Neural progenitor cell (in vitro differentiated cells): ENCODE measurements around the gene FBXO44. TPM values are rescaled to one million over a fixed set of nuclear protein-coding genes. Genes with fewer than 3 reads are reported as not detected.

Experiments used
- DNase-seq: peaks from one replicate; pipeline ENCODE4 v3.0.0-alpha.2; 2016; ENCODE audit warnings: low spot score
- H2AFZ ChIP-seq: fragments of 200-600 bp; sonication (generic); replicated peaks from 2 replicates; pipeline ENCODE4 v1.6.1; 2016; ENCODE audit warnings: antibody characterized with exemption
- H3F3A ChIP-seq: fragments of 200-600 bp; sonication (generic); 2 replicates; pipeline ENCODE4 v1.6.1; 2016; ENCODE audit warnings: antibody characterized with exemption, low read depth
- H3K27ac ChIP-seq: fragments of 200-600 bp; sonication (generic); 2 replicates; pipeline ENCODE4 v1.5.1; 2016; ENCODE audit warnings: mild to moderate bottlenecking
- H3K27me3 ChIP-seq: fragments of 200-600 bp; sonication (generic); 2 replicates; pipeline ENCODE4 v1.6.1; 2016; ENCODE audit warnings: mild to moderate bottlenecking, moderate library complexity
- H3K36me3 ChIP-seq: fragments of 200-600 bp; sonication (generic); 2 replicates; pipeline ENCODE4 v1.5.1; 2016
- H3K4me1 ChIP-seq: fragments of 200-600 bp; sonication (generic); 2 replicates; pipeline ENCODE4 v1.6.1; 2016; ENCODE audit warnings: mixed run types
- H3K4me2 ChIP-seq: fragments of 200-600 bp; sonication (generic); 2 replicates; pipeline ENCODE4 v1.6.1; 2016
- H3K4me3 ChIP-seq: fragments of 200-600 bp; sonication (generic); 2 replicates; pipeline ENCODE4 v1.5.1; 2016
- H3K79me2 ChIP-seq: fragments of 200-600 bp; sonication (generic); 2 replicates; pipeline ENCODE4 v1.6.1; 2016; ENCODE audit warnings: low read depth
- H3K9ac ChIP-seq: fragments of 200-600 bp; sonication (generic); 2 replicates; pipeline ENCODE4 v1.6.1; 2016
- H3K9me3 ChIP-seq: fragments of 200-600 bp; sonication (generic); 2 replicates; pipeline ENCODE4 v1.5.1; 2016; ENCODE audit warnings: low read depth
- H4K20me1 ChIP-seq: fragments of 200-600 bp; sonication (generic); 2 replicates; pipeline ENCODE4 v1.6.1; 2016; ENCODE audit warnings: low read depth
- H3K27ac Mint-ChIP-seq: 3 replicates; pipeline ENCODE4 v1.8.0; 2021; ENCODE audit warnings: mixed read lengths
- H3K27me3 Mint-ChIP-seq: 2 replicates; pipeline ENCODE4 v1.8.0; 2022; ENCODE audit warnings: low read depth, mild to moderate bottlenecking, inconsistent platforms, moderate library complexity, mixed read lengths; ENCODE audit not compliant: insufficient read depth
- H3K36me3 Mint-ChIP-seq: 3 replicates; pipeline ENCODE4 v1.8.0; 2021; ENCODE audit warnings: mixed read lengths
- H3K4me1 Mint-ChIP-seq: 3 replicates; pipeline ENCODE4 v1.8.0; 2021; ENCODE audit warnings: mixed read lengths
- H3K4me3 Mint-ChIP-seq: 3 replicates; pipeline ENCODE4 v1.8.0; 2021; ENCODE audit warnings: mild to moderate bottlenecking, moderate library complexity, mixed read lengths
- H3K9me3 Mint-ChIP-seq: 3 replicates; pipeline ENCODE4 v1.8.0; 2020; ENCODE audit warnings: mixed read lengths
- EZH2 ChIP-seq: fragments of 200-600 bp; sonication (generic); IDR thresholded peaks from 2 replicates; pipeline ENCODE4 v1.6.1; 2017; ENCODE audit warnings: antibody characterized with exemption, mild to moderate bottlenecking, moderate library complexity
- EZH2phosphoT487 ChIP-seq: fragments of 200-600 bp; sonication (generic); IDR thresholded peaks from 2 replicates; pipeline ENCODE4 v1.6.1; 2017; ENCODE audit warnings: antibody characterized with exemption
- total RNA-seq: library from RNA; depleted of rRNA; stranded (reverse); fragments of >200 nt; gene quantifications from 2 replicates; pipeline ENCODE4 v1.2.3, GENCODE V29; 2015; ENCODE audit warnings: low replicate concordance
- TF ChIP-seq, protein P1 (sequence below): fragments of 200-600 bp; sonication (generic); IDR thresholded peaks from 2 replicates; pipeline ENCODE4 v1.5.1; 2017; ENCODE audit warnings: antibody characterized with exemption, mild to moderate bottlenecking

Gene FBXO44
- total RNA-seq, 1 donor from 2014 or later, result 5.3 TPM

GRCh38 chr1:11652203-11652780 lies 2.4 kb upstream of the FBXO44 start:
- Histone ChIP-seq H3K79me2 (no peaks in the 10 kb centered on the region), H3K27ac (no peak overlapping the region), H3K4me1 (peaks cover 14% of the 10 kb centered on the region), H3K9me3 (no peaks in the 10 kb centered on the region), H4K20me1 (peaks cover 24% of the 10 kb centered on the region), H3K27me3 (peaks cover 82% of the 10 kb centered on the region), H2AFZ (no peak overlapping the region), H3K9ac (no peak overlapping the region), H3F3A (peaks cover 50% of the 10 kb centered on the region), H3K36me3 (no peaks in the 10 kb centered on the region), H3K4me3 (no peak overlapping the region), H3K4me2 (no peak overlapping the region)
- DNase-seq, result no peak
- H3K4me1 Mint-ChIP-seq, result peaks cover 15% of the 10 kb centered on the region
- peaks cover 2% of the 10 kb centered on the region for H3K9me3 Mint-ChIP-seq
- TF ChIP-seq EZH2 (no peak), EZH2phosphoT487 (no peak)
- TF ChIP-seq, protein P1, sequence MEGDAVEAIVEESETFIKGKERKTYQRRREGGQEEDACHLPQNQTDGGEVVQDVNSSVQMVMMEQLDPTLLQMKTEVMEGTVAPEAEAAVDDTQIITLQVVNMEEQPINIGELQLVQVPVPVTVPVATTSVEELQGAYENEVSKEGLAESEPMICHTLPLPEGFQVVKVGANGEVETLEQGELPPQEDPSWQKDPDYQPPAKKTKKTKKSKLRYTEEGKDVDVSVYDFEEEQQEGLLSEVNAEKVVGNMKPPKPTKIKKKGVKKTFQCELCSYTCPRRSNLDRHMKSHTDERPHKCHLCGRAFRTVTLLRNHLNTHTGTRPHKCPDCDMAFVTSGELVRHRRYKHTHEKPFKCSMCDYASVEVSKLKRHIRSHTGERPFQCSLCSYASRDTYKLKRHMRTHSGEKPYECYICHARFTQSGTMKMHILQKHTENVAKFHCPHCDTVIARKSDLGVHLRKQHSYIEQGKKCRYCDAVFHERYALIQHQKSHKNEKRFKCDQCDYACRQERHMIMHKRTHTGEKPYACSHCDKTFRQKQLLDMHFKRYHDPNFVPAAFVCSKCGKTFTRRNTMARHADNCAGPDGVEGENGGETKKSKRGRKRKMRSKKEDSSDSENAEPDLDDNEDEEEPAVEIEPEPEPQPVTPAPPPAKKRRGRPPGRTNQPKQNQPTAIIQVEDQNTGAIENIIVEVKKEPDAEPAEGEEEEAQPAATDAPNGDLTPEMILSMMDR, result no peak
- H3K27ac Mint-ChIP-seq, result no peak overlapping the region
- peak overlapping the region; percentile 14 for H3K4me3 Mint-ChIP-seq
- no peaks in the 10 kb centered on the region for H3K36me3 Mint-ChIP-seq
- peaks cover 42% of the 10 kb centered on the region for H3K27me3 Mint-ChIP-seq

GRCh38 chr1:11653101-11653860 lies 1.4 kb upstream of the FBXO44 start:
- Histone ChIP-seq H3K27ac (no peak overlapping the region), H4K20me1 (peaks cover 20% of the 10 kb centered on the region), H3K4me3 (peak overlapping the region; percentile 83), H3K9ac (no peak overlapping the region), H3K4me1 (peaks cover 11% of the 10 kb centered on the region), H3K79me2 (no peaks in the 10 kb centered on the region), H3K4me2 (peak overlapping the region; percentile 94), H3F3A (peaks cover 47% of the 10 kb centered on the region), H2AFZ (no peak overlapping the region), H3K9me3 (no peaks in the 10 kb centered on the region), H3K27me3 (peaks cover 74% of the 10 kb centered on the region), H3K36me3 (no peaks in the 10 kb centered on the region)
- TF ChIP-seq EZH2phosphoT487, result no peak
- TF ChIP-seq EZH2, result no peak
- TF ChIP-seq, protein P1, result no peak
- Mint-ChIP-seq H3K9me3 (peaks cover 2% of the 10 kb centered on the region), H3K36me3 (no peaks in the 10 kb centered on the region), H3K4me3 (peak overlapping the region; percentile 79), H3K4me1 (peaks cover 15% of the 10 kb centered on the region), H3K27ac (no peak overlapping the region), H3K27me3 (peaks cover 44% of the 10 kb centered on the region)
- peak; percentile 18 for DNase-seq

GRCh38 chr1:11653861-11654136 lies 878 bp upstream of the FBXO44 start:
- no peaks in the 10 kb centered on the region for H3K9me3 ChIP-seq
- peak overlapping the region; percentile 94 for H3K4me2 ChIP-seq
- H3K9ac ChIP-seq, result no peak overlapping the region
- peaks cover 69% of the 10 kb centered on the region for H3K27me3 ChIP-seq
- H3K4me3 ChIP-seq, result peak overlapping the region; percentile 83
- H4K20me1 ChIP-seq, result peaks cover 16% of the 10 kb centered on the region
- H3K27ac Mint-ChIP-seq, result no peak overlapping the region
- peaks cover 2% of the 10 kb centered on the region for H3K9me3 Mint-ChIP-seq
- no peak for DNase-seq
- TF ChIP-seq EZH2 (no peak), EZH2phosphoT487 (no peak)
- TF ChIP-seq, protein P1, result no peak
- peaks cover 39% of the 10 kb centered on the region for H3K27me3 Mint-ChIP-seq
- no peaks in the 10 kb centered on the region for H3K36me3 Mint-ChIP-seq
- H3K27ac ChIP-seq, result no peak overlapping the region
- peak overlapping the region; percentile 79 for H3K4me3 Mint-ChIP-seq
- H3F3A ChIP-seq, result peaks cover 42% of the 10 kb centered on the region
- H2AFZ ChIP-seq, result peak overlapping the region; percentile 73
- no peaks in the 10 kb centered on the region for H3K79me2 ChIP-seq
- H3K36me3 ChIP-seq, result no peaks in the 10 kb centered on the region
- H3K4me1 Mint-ChIP-seq, result peaks cover 15% of the 10 kb centered on the region
- H3K4me1 ChIP-seq, result peaks cover 7% of the 10 kb centered on the region
